ENCODE data around the gene DARS2.

Gene DARS2

GRCh38 chr1:173866413-173867115, 42.1 kb downstream of the DARS2 start:
- ChIA-PET POLR2A (interaction anchor here (1.1 to 1.2 kb wide), 2 partner anchors 10 to 156 kb away, joined by 3 read pairs; partner anchors contain the start of gene RC3H1), CTCF (no interaction called here)
- no peak for DNase-seq (ENCODE audit: extremely low spot score)
- TF ChIP-seq CTCF (IDR thresholded peaks at IDR 0.05; ENCODE audit: control extremely low read depth, extremely low read depth, low read depth, missing control alignments) = no peak

GRCh38 chr1:173867141-173867752, 42.8 kb downstream of the DARS2 start:
- no peak for TF ChIP-seq CTCF (IDR thresholded peaks at IDR 0.05; ENCODE audit: control extremely low read depth, extremely low read depth, low read depth, missing control alignments)
- DNase-seq (ENCODE audit: extremely low spot score) = no peak
- POLR2A ChIA-PET = interaction anchor here (0.9 to 1.9 kb wide), 9 partner anchors 10 to 1132 kb away, joined by 3 to 11 read pairs (median 6); partner anchors contain the start of genes CENPL, DARS2, PRDX6 and RC3H1
- CTCF ChIA-PET = no interaction called here

- peak; percentile 95 for DNase-seq (ENCODE audit: extremely low spot score)
- TF ChIP-seq CTCF (IDR thresholded peaks at IDR 0.05; ENCODE audit: control extremely low read depth, extremely low read depth, low read depth, missing control alignments) = no peak
- POLR2A ChIA-PET = interaction anchor here (0.7 to 1.9 kb wide), 15 partner anchors 8 to 1132 kb away, joined by 3 to 11 read pairs (median 4); partner anchors contain the start of genes CENPL, DARS2, PRDX6 and RC3H1
- CTCF ChIA-PET = interaction anchor here (0.8 to 1.4 kb wide), 3 partner anchors 10 to 438 kb away, joined by 3 to 6 read pairs (median 5); no protein-coding TSS in a partner anchor
Observed at GRCh38 chr1:173867753-173868265, 43.3 kb downstream of the DARS2 start, which contains the start of gene GAS5. Gene GAS5, minus strand, starts transcription at chr1:173867989.

- no peak for TF ChIP-seq CTCF (IDR thresholded peaks at IDR 0.05; ENCODE audit: control extremely low read depth, extremely low read depth, low read depth, missing control alignments)
- peak; percentile 90 for DNase-seq (ENCODE audit: extremely low spot score)
- ChIA-PET POLR2A (interaction anchor here (0.7 to 1.9 kb wide), 12 partner anchors 8 to 1131 kb away, joined by 3 to 11 read pairs (median 4); partner anchors contain the start of genes PRDX6 and RC3H1), CTCF (interaction anchor here (0.8 to 1.6 kb wide), 5 partner anchors 8 to 1127 kb away, joined by 3 to 6 read pairs (median 5); no protein-coding TSS in a partner anchor)
Observed at GRCh38 chr1:173868266-173869020, 44.0 kb downstream of the DARS2 start, which contains the start of gene ZBTB37. Gene ZBTB37, plus strand, starts transcription at chr1:173868380. Its CDS starts 1,846 bp downstream, at chr1:173870226.

GRCh38 chr1:173869021-173869359, 44.5 kb downstream of the DARS2 start:
- ChIA-PET CTCF (interaction anchor here (1.3 to 1.7 kb wide), 4 partner anchors 8 to 1127 kb away, joined by 3 to 6 read pairs (median 5); no protein-coding TSS in a partner anchor), POLR2A (interaction anchor here (1.0 to 2.5 kb wide), 5 partner anchors 8 to 392 kb away, joined by 3 to 11 read pairs (median 4); partner anchors contain the start of genes KLHL20 and PRDX6)
- TF ChIP-seq CTCF (IDR thresholded peaks at IDR 0.05; ENCODE audit: control extremely low read depth, extremely low read depth, low read depth, missing control alignments) = no peak
- no peak for DNase-seq (ENCODE audit: extremely low spot score)

Measured in GM10248 (cell line).